HEK293 (cell line): ENCODE measurements around the gene GAD1.

Experiments
- CTCF ChIA-PET: fragments of 350-600 bp; formaldehyde crosslinking; extraction: SDS; loops from one replicate; lab custom pipeline; 2021; ENCODE audit warnings: antibody characterized with exemption; lab: Yijun Ruan, JAX
- POLR2A ChIA-PET: fragments of 300-600 bp; formaldehyde crosslinking; extraction: SDS; loops from one replicate; lab custom pipeline; 2020; ENCODE audit warnings: antibody characterized with exemption, inconsistent platforms; lab: Yijun Ruan, JAX
- H3K27ac ChIP-seq: fragments of 200-500 bp; sonication (Bioruptor generic); 2 replicates; pipeline ENCODE4 v1.5.1; 2014; ENCODE audit warnings: low read depth, low read length, control low read depth, inconsistent platforms; ENCODE audit errors: extremely low read depth
- H3K36me3 ChIP-seq, 2 experiments: fragments of 200-500 bp in 1 of 2; sonication (Bioruptor generic) in 1 of 2; 1 replicate in 1 of 2; 2 replicates in 1 of 2; pipeline ENCODE4 v1.5.1; 2014 to 2017; ENCODE audit warnings: inconsistent platforms in 2 of 2, low read length in 2 of 2; ENCODE audit not compliant: control insufficient read depth in 2 of 2, insufficient read depth in 1 of 2
- H3K4me1 ChIP-seq: fragments of 200-500 bp; sonication (Bioruptor generic); 2 replicates; pipeline ENCODE4 v1.5.1; 2014; ENCODE audit warnings: mild to moderate bottlenecking, low read length, inconsistent platforms; ENCODE audit not compliant: control insufficient read depth, insufficient read depth
- H3K4me3 ChIP-seq: 2 replicates; pipeline ENCODE4 v1.5.1; 2011; ENCODE audit warnings: low read depth, mild to moderate bottlenecking, control low read depth, low read length, moderate library complexity
- H3K9me3 ChIP-seq: fragments of 200-500 bp; sonication (Bioruptor generic); 2 replicates; pipeline ENCODE4 v1.5.1; 2014; ENCODE audit warnings: low read depth, low read length, inconsistent platforms; ENCODE audit not compliant: control insufficient read depth, insufficient read depth
- GLIS1 ChIP-seq: fragments of 450-650 bp; formaldehyde crosslinking; IDR thresholded peaks from 2 replicates; pipeline ENCODE4 v1.5.1; 2016; ENCODE audit warnings: missing biosample characterization, missing genetic modification characterization
- GLIS2 ChIP-seq: fragments of 450-650 bp; formaldehyde crosslinking; IDR thresholded peaks from 2 replicates; pipeline ENCODE4 v1.5.1; 2016; ENCODE audit warnings: missing biosample characterization, missing genetic modification characterization
- IKZF3 ChIP-seq: fragments of 450-650 bp; IDR thresholded peaks from 2 replicates; pipeline ENCODE4 v1.5.0; 2018; ENCODE audit warnings: missing biosample characterization, mild to moderate bottlenecking, missing genetic modification characterization, moderate library complexity
- KLF10 ChIP-seq: fragments of 450-650 bp; IDR thresholded peaks from 2 replicates; pipeline ENCODE4 v1.5.1; 2018; ENCODE audit warnings: missing biosample characterization, mild to moderate bottlenecking, missing genetic modification characterization
- KLF7 ChIP-seq: fragments of 450-650 bp; formaldehyde crosslinking; IDR thresholded peaks from 2 replicates; pipeline ENCODE4 v1.5.1; 2016; ENCODE audit warnings: missing biosample characterization, missing genetic modification characterization, borderline replicate concordance
- KLF8 ChIP-seq: fragments of 450-650 bp; formaldehyde crosslinking; IDR thresholded peaks from 2 replicates; pipeline ENCODE4 v1.5.1; 2016; ENCODE audit warnings: missing biosample characterization, missing genetic modification characterization
- MZF1 ChIP-seq: fragments of 450-650 bp; formaldehyde crosslinking; IDR thresholded peaks from 2 replicates; pipeline ENCODE4 v1.5.1; 2017; ENCODE audit warnings: missing biosample characterization, missing genetic modification characterization, borderline replicate concordance
- OVOL3 ChIP-seq: fragments of 450-650 bp; formaldehyde crosslinking; IDR thresholded peaks from 2 replicates; pipeline ENCODE4 v1.5.1; 2016; ENCODE audit warnings: missing biosample characterization, missing genetic modification characterization
- RBAK ChIP-seq: fragments of 450-650 bp; formaldehyde crosslinking; IDR thresholded peaks from 2 replicates; pipeline ENCODE4 v1.5.1; 2016; ENCODE audit warnings: missing biosample characterization, missing genetic modification characterization
- SP3 ChIP-seq: fragments of 450-650 bp; formaldehyde crosslinking; IDR thresholded peaks from 2 replicates; pipeline ENCODE4 v1.5.1; 2016; ENCODE audit warnings: missing biosample characterization, missing genetic modification characterization
- ZBTB6 ChIP-seq: fragments of 450-650 bp; formaldehyde crosslinking; IDR thresholded peaks from 2 replicates; pipeline ENCODE4 v1.5.1; 2017; ENCODE audit warnings: missing biosample characterization, missing genetic modification characterization
- ZFP41 ChIP-seq: fragments of 450-650 bp; formaldehyde crosslinking; IDR thresholded peaks from 2 replicates; pipeline ENCODE4 v1.5.1; 2016; ENCODE audit warnings: missing biosample characterization, missing genetic modification characterization, borderline replicate concordance
- ZNF280C ChIP-seq: fragments of 450-650 bp; formaldehyde crosslinking; IDR thresholded peaks from 2 replicates; pipeline ENCODE4 v1.5.1; 2016; ENCODE audit warnings: missing biosample characterization, missing genetic modification characterization
- ZNF48 ChIP-seq: fragments of 450-650 bp; formaldehyde crosslinking; IDR thresholded peaks from 2 replicates; pipeline ENCODE4 v1.5.1; 2016; ENCODE audit warnings: missing biosample characterization, missing genetic modification characterization
- ZNF501 ChIP-seq: fragments of 450-650 bp; formaldehyde crosslinking; IDR thresholded peaks from 2 replicates; pipeline ENCODE4 v1.5.1; 2016; ENCODE audit warnings: missing biosample characterization, missing genetic modification characterization
- ZNF510 ChIP-seq: fragments of 450-650 bp; formaldehyde crosslinking; IDR thresholded peaks from 2 replicates; pipeline ENCODE4 v1.5.1; 2018; ENCODE audit warnings: mild to moderate bottlenecking, missing genetic modification characterization, missing biosample characterization; ENCODE audit not compliant: insufficient replicate concordance
- ZNF521 ChIP-seq: fragments of 450-650 bp; formaldehyde crosslinking; IDR thresholded peaks from 2 replicates; pipeline ENCODE4 v1.5.1; 2017; ENCODE audit warnings: missing biosample characterization, mild to moderate bottlenecking, missing genetic modification characterization
- ZNF548 ChIP-seq: fragments of 450-650 bp; formaldehyde crosslinking; IDR thresholded peaks from 2 replicates; pipeline ENCODE4 v1.5.1; 2016; ENCODE audit warnings: missing biosample characterization, missing genetic modification characterization
- ZNF560 ChIP-seq: fragments of 450-650 bp; formaldehyde crosslinking; IDR thresholded peaks from 2 replicates; pipeline ENCODE4 v1.5.1; 2017; ENCODE audit warnings: missing biosample characterization, missing genetic modification characterization, borderline replicate concordance
- ZNF660 ChIP-seq: fragments of 450-650 bp; IDR thresholded peaks from 2 replicates; pipeline ENCODE4 v1.5.1; 2018; ENCODE audit warnings: missing biosample characterization, mild to moderate bottlenecking, missing genetic modification characterization
- ZNF837 ChIP-seq: fragments of 450-650 bp; formaldehyde crosslinking; IDR thresholded peaks from 2 replicates; pipeline ENCODE4 v1.5.1; 2016; ENCODE audit warnings: missing biosample characterization, missing genetic modification characterization
- ZSCAN5A ChIP-seq: fragments of 450-650 bp; formaldehyde crosslinking; IDR thresholded peaks from 2 replicates; pipeline ENCODE4 v1.5.1; 2016; ENCODE audit warnings: missing biosample characterization, missing genetic modification characterization
- TF ChIP-seq, protein P1 (sequence below): fragments of 450-650 bp; formaldehyde crosslinking; IDR thresholded peaks from 2 replicates; pipeline ENCODE4 v1.5.1; 2016; ENCODE audit warnings: missing biosample characterization, missing genetic modification characterization
- TF ChIP-seq, protein P2 (sequence below): fragments of 450-650 bp; formaldehyde crosslinking; IDR thresholded peaks from 2 replicates; pipeline ENCODE4 v1.5.1; 2017; ENCODE audit warnings: missing biosample characterization, missing genetic modification characterization

GAD1 gene

GRCh38 chr2:170896622-170897021 lies 79.9 kb downstream of the GAD1 start:
- H3K27ac ChIP-seq: no peak overlapping the region
- no peak overlapping the region for H3K4me3 ChIP-seq
- POLR2A ChIA-PET: no interaction called here
- H3K4me1 ChIP-seq: no peaks in the 10 kb centered on the region
- H3K9me3 ChIP-seq: no peaks in the 10 kb centered on the region
- CTCF ChIA-PET: interaction anchor here (1.6 to 1.7 kb wide), 2 partner anchors 22 to 23 kb away, joined by 4 to 7 read pairs; no protein-coding TSS in a partner anchor
- no peaks in the 10 kb centered on the region for H3K36me3 ChIP-seq
- TF ChIP-seq KLF7: no peak
- no peak for TF ChIP-seq ZNF501 (tag by site-specific recombination)
- no peak for TF ChIP-seq ZFP41 (tag by site-specific recombination)
- no peak for TF ChIP-seq ZBTB6
- no peak for TF ChIP-seq ZNF548 (tag by site-specific recombination)
- TF ChIP-seq ZNF837 (tag by site-specific recombination): no peak
- no peak for TF ChIP-seq IKZF3
- TF ChIP-seq ZNF280C (tag by site-specific recombination): no peak
- no peak for TF ChIP-seq SP3 (tag by site-specific recombination)
- TF ChIP-seq KLF10 (tag by site-specific recombination): no peak
- no peak for TF ChIP-seq GLIS1 (tag by site-specific recombination)
- no peak for TF ChIP-seq ZSCAN5A (tag by site-specific recombination)

DNA sequence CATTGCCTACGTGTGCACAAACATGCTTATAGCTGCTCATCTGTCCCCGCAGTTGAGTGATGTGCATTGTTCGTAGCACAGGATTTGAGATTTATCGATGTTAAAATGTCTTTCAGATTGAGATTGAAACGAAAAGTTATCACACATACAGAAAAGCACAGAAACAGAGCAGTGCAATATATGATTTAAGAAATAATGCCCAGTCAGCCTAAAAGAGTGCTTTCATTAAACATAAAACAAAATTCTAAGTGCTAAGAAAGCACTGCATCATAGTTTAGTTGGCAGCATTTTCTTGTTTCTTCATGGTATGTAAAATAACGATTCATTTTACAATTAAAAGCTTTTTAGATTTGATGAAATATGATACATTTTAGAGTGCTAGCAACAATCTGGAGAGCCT lies 80.4 kb downstream of the GAD1 start:
- POLR2A ChIA-PET: no interaction called here
- Histone ChIP-seq H3K4me3 (no peak overlapping the region), H3K36me3 (no peaks in the 10 kb centered on the region), H3K27ac (no peak overlapping the region)
- TF ChIP-seq RBAK (tag by site-specific recombination) (no peak), OVOL3 (tag by site-specific recombination) (no peak), ZNF510 (tag by site-specific recombination) (no peak), GLIS2 (tag by site-specific recombination) (no peak), KLF8 (tag by site-specific recombination) (no peak)
- TF ChIP-seq, all 188 proteins: peak for 0
- Histone ChIP-seq H3K9me3 (no peaks in the 10 kb centered on the region), H3K4me1 (no peaks in the 10 kb centered on the region)
- CTCF ChIA-PET: interaction anchor here (1.6 to 1.7 kb wide), 2 partner anchors 22 to 23 kb away, joined by 4 to 7 read pairs; no protein-coding TSS in a partner anchor

DNA sequence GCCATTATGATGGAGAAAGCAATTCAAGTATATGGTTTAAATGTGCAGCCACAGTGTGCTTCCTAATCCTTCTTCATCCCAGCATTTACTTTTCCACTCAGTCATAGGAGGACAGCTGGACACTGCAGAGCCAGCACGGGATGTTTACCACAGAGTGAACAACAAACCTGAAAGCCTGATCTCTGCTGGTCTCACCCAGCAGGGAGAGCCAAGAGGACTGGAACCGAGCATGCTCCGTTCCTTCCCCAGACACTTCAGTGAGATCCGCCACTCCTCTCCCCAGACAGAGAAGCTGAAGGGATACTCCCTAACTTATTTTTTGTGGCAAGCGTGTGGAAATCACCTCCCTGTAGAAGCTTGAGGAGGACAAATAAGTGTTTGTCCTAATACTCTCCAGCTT lies 89.2 kb downstream of the GAD1 start:
- Histone ChIP-seq H3K9me3 (no peaks in the 10 kb centered on the region), H3K36me3 (no peaks in the 10 kb centered on the region), H3K4me1 (no peaks in the 10 kb centered on the region), H3K4me3 (no peak overlapping the region), H3K27ac (no peak overlapping the region)
- POLR2A ChIA-PET: no interaction called here
- CTCF ChIA-PET: interaction anchor here (1.2 to 2.4 kb wide), 2 partner anchors 22 to 33 kb away, joined by 4 to 10 read pairs; no protein-coding TSS in a partner anchor
- TF ChIP-seq MZF1: no peak
- TF ChIP-seq, protein P1, sequence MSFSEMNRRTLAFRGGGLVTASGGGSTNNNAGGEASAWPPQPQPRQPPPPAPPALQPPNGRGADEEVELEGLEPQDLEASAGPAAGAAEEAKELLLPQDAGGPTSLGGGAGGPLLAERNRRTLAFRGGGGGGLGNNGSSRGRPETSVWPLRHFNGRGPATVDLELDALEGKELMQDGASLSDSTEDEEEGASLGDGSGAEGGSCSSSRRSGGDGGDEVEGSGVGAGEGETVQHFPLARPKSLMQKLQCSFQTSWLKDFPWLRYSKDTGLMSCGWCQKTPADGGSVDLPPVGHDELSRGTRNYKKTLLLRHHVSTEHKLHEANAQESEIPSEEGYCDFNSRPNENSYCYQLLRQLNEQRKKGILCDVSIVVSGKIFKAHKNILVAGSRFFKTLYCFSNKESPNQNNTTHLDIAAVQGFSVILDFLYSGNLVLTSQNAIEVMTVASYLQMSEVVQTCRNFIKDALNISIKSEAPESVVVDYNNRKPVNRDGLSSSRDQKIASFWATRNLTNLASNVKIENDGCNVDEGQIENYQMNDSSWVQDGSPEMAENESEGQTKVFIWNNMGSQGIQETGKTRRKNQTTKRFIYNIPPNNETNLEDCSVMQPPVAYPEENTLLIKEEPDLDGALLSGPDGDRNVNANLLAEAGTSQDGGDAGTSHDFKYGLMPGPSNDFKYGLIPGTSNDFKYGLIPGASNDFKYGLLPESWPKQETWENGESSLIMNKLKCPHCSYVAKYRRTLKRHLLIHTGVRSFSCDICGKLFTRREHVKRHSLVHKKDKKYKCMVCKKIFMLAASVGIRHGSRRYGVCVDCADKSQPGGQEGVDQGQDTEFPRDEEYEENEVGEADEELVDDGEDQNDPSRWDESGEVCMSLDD (tag by site-specific recombination): no peak
- TF ChIP-seq, protein P2, sequence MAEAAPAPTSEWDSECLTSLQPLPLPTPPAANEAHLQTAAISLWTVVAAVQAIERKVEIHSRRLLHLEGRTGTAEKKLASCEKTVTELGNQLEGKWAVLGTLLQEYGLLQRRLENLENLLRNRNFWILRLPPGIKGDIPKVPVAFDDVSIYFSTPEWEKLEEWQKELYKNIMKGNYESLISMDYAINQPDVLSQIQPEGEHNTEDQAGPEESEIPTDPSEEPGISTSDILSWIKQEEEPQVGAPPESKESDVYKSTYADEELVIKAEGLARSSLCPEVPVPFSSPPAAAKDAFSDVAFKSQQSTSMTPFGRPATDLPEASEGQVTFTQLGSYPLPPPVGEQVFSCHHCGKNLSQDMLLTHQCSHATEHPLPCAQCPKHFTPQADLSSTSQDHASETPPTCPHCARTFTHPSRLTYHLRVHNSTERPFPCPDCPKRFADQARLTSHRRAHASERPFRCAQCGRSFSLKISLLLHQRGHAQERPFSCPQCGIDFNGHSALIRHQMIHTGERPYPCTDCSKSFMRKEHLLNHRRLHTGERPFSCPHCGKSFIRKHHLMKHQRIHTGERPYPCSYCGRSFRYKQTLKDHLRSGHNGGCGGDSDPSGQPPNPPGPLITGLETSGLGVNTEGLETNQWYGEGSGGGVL (tag by site-specific recombination): no peak
- TF ChIP-seq ZNF660: no peak
- no peak for TF ChIP-seq ZNF560 (tag by site-specific recombination)
- TF ChIP-seq GLIS2 (tag by site-specific recombination): no peak
- TF ChIP-seq ZNF48 (tag by site-specific recombination): no peak
- no peak for TF ChIP-seq ZNF521 (tag by site-specific recombination)
